Measurements from ENCODE around the gene PACRG. TPM values are rescaled to one million over a fixed set of nuclear protein-coding genes. Genes with fewer than 3 reads are reported as not detected.

PACRG gene
- polyA plus RNA-seq, 1 donor (not counting 4 experiments of a cell fraction or from before 2014, with no cell fraction given): 0.31 TPM

DNA sequence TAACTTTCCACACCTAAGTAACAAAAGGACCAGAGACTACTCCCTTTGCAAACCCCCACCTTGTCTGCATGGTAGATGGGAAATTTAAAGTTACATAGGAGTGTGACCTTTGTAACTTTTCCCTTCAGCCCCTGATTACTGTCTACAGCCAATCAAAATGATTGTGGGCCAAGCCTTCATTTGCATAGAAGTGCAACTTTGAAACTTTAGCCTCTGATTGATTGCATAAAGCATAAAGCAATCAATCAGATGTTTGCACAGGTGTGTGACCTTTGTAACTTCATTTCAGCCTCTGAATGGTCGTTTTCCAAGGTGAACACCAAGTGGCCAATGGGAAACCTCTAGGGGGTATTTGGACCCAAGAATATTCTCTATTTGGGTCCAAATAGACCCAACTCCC is 46.3 kb upstream of the PACRG start:
- H3K9me3 ChIP-seq (ENCODE audit: control insufficient read depth, low read depth, low read length): no peaks in the 10 kb centered on the region
- no peak overlapping the region for H3K27ac ChIP-seq (ENCODE audit: control insufficient read depth, insufficient read depth, low read length)
- TF ChIP-seq, protein P1, sequence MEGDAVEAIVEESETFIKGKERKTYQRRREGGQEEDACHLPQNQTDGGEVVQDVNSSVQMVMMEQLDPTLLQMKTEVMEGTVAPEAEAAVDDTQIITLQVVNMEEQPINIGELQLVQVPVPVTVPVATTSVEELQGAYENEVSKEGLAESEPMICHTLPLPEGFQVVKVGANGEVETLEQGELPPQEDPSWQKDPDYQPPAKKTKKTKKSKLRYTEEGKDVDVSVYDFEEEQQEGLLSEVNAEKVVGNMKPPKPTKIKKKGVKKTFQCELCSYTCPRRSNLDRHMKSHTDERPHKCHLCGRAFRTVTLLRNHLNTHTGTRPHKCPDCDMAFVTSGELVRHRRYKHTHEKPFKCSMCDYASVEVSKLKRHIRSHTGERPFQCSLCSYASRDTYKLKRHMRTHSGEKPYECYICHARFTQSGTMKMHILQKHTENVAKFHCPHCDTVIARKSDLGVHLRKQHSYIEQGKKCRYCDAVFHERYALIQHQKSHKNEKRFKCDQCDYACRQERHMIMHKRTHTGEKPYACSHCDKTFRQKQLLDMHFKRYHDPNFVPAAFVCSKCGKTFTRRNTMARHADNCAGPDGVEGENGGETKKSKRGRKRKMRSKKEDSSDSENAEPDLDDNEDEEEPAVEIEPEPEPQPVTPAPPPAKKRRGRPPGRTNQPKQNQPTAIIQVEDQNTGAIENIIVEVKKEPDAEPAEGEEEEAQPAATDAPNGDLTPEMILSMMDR (optimal IDR thresholded peaks at IDR 0.05 in 1 of 3, IDR thresholded peaks at IDR 0.05 in 1 of 3, conservative IDR thresholded peaks at IDR 0.05 in 1 of 3; ENCODE audit: extremely low read depth in 1 of 3, insufficient read depth in 2 of 3, low read length in 3 of 3): no peak
- no peak for TF ChIP-seq EZH2 (IDR thresholded peaks at IDR 0.05; ENCODE audit: low read length)
- no peak overlapping the region for H2AFZ ChIP-seq (ENCODE audit: control insufficient read depth, low read length)
- H3K4me1 ChIP-seq (ENCODE audit: control insufficient read depth, extremely low read depth, insufficient read depth, low read length): no peaks in the 10 kb centered on the region
- dilution Hi-C loops (cut with MboI; ENCODE audit: extremely low pct_ligation_motif_present, low sequenced_read_pairs): no loop called here
- no peaks in the 10 kb centered on the region for H3K27me3 ChIP-seq (ENCODE audit: control insufficient read depth, extremely low read depth, insufficient read depth, low read length)
- no peak for FAIRE-seq
- H3K79me2 ChIP-seq (ENCODE audit: control insufficient read depth, insufficient read depth, low read length): no peaks in the 10 kb centered on the region
- H4K20me1 ChIP-seq (ENCODE audit: control insufficient read depth, extremely low read depth, insufficient read depth, low read length): no peaks in the 10 kb centered on the region
- DNase-seq (ENCODE audit: low read depth, low spot score): no peak
- H3K4me3 ChIP-seq (ENCODE audit: control insufficient read depth in 2 of 3, extremely low read depth in 1 of 3, insufficient read depth in 2 of 3, low read depth in 1 of 3, low read length in 3 of 3): no peak overlapping the region
- no peak overlapping the region for H3K9ac ChIP-seq (ENCODE audit: control insufficient read depth, extremely low read depth, insufficient read depth, low read length)
- no peak overlapping the region for H3K4me2 ChIP-seq (ENCODE audit: control insufficient read depth, extremely low read depth, insufficient read depth, low read depth, low read length)
- no peaks in the 10 kb centered on the region for H3K9me1 ChIP-seq (ENCODE audit: control insufficient read depth, extremely low read depth, insufficient read depth, low read length)
- no peaks in the 10 kb centered on the region for H3K36me3 ChIP-seq (ENCODE audit: control insufficient read depth in 2 of 2, extremely low read depth in 1 of 2, insufficient read depth in 2 of 2, low read length in 2 of 2)

GRCh38 chr6:162683135-162683534 is 44.6 kb upstream of the PACRG start:
- H3K4me3 ChIP-seq (ENCODE audit: control insufficient read depth in 2 of 3, extremely low read depth in 1 of 3, insufficient read depth in 2 of 3, low read depth in 1 of 3, low read length in 3 of 3): no peak overlapping the region
- no peaks in the 10 kb centered on the region for H3K27me3 ChIP-seq (ENCODE audit: control insufficient read depth, extremely low read depth, insufficient read depth, low read length)
- no peaks in the 10 kb centered on the region for H3K36me3 ChIP-seq (ENCODE audit: control insufficient read depth in 2 of 2, extremely low read depth in 1 of 2, insufficient read depth in 2 of 2, low read length in 2 of 2)
- dilution Hi-C loops (cut with MboI; ENCODE audit: extremely low pct_ligation_motif_present, low sequenced_read_pairs): no loop called here
- no peak overlapping the region for H3K4me2 ChIP-seq (ENCODE audit: control insufficient read depth, extremely low read depth, insufficient read depth, low read depth, low read length)
- FAIRE-seq: no peak
- H3K9me1 ChIP-seq (ENCODE audit: control insufficient read depth, extremely low read depth, insufficient read depth, low read length): no peaks in the 10 kb centered on the region
- no peaks in the 10 kb centered on the region for H3K79me2 ChIP-seq (ENCODE audit: control insufficient read depth, insufficient read depth, low read length)
- no peaks in the 10 kb centered on the region for H3K4me1 ChIP-seq (ENCODE audit: control insufficient read depth, extremely low read depth, insufficient read depth, low read length)
- DNase-seq (ENCODE audit: low read depth, low spot score): no peak
- TF ChIP-seq EZH2 (IDR thresholded peaks at IDR 0.05; ENCODE audit: low read length): no peak
- TF ChIP-seq, protein P1 (optimal IDR thresholded peaks at IDR 0.05 in 1 of 3, IDR thresholded peaks at IDR 0.05 in 1 of 3, conservative IDR thresholded peaks at IDR 0.05 in 1 of 3; ENCODE audit: extremely low read depth in 1 of 3, insufficient read depth in 2 of 3, low read length in 3 of 3): no peak
- no peak overlapping the region for H3K9ac ChIP-seq (ENCODE audit: control insufficient read depth, extremely low read depth, insufficient read depth, low read length)
- no peak overlapping the region for H2AFZ ChIP-seq (ENCODE audit: control insufficient read depth, low read length)
- H3K9me3 ChIP-seq (ENCODE audit: control insufficient read depth, low read depth, low read length): no peaks in the 10 kb centered on the region
- no peak overlapping the region for H3K27ac ChIP-seq (ENCODE audit: control insufficient read depth, insufficient read depth, low read length)
- H4K20me1 ChIP-seq (ENCODE audit: control insufficient read depth, extremely low read depth, insufficient read depth, low read length): no peaks in the 10 kb centered on the region
